Effector memory CD4-positive, alpha-beta T cell (primary cell): ENCODE measurements around the gene PML.
A peak's percentile ranks its signal among the peaks of the same experiment; 100 is the strongest.
"Not testable (repeated sequence)": the region's sequence is repeated elsewhere in the genome, so short reads cannot be mapped to it uniquely, and the experiment has no call there.

ENCODE experiments used
- DNase-seq, 3 donors: peaks; one replicate each; pipeline ENCODE4 v3.0.0-alpha.2; 2020
- H3K27ac ChIP-seq: 2 replicates; pipeline ENCODE4 v1.7.0; 2013; ENCODE audit warnings: mild to moderate bottlenecking, low read length, moderate library complexity; ENCODE audit not compliant: insufficient read depth, poor library complexity, severe bottlenecking
- H3K27me3 ChIP-seq: replicated peaks from 2 replicates; pipeline ENCODE4 v1.7.0; 2013; ENCODE audit warnings: mild to moderate bottlenecking, low read length; ENCODE audit not compliant: insufficient read depth, control insufficient read depth, poor library complexity, severe bottlenecking
- H3K36me3 ChIP-seq: 2 replicates; pipeline ENCODE4 v1.7.0; 2013; ENCODE audit warnings: mild to moderate bottlenecking, low read length, moderate library complexity; ENCODE audit not compliant: control insufficient read depth, insufficient read depth
- H3K4me1 ChIP-seq: 2 replicates; pipeline ENCODE4 v1.7.0; 2013; ENCODE audit warnings: low read length, mild to moderate bottlenecking; ENCODE audit not compliant: control insufficient read depth, insufficient read depth, poor library complexity, severe bottlenecking
- H3K4me3 ChIP-seq: 2 replicates; pipeline ENCODE4 v1.7.0; 2013; ENCODE audit warnings: low read length, low read depth, mild to moderate bottlenecking; ENCODE audit not compliant: insufficient read depth, poor library complexity, severe bottlenecking
- H3K9me3 ChIP-seq: 2 replicates; pipeline ENCODE4 v1.7.0; 2013; ENCODE audit warnings: mild to moderate bottlenecking, low read length, moderate library complexity; ENCODE audit not compliant: control insufficient read depth

Gene PML

DNA sequence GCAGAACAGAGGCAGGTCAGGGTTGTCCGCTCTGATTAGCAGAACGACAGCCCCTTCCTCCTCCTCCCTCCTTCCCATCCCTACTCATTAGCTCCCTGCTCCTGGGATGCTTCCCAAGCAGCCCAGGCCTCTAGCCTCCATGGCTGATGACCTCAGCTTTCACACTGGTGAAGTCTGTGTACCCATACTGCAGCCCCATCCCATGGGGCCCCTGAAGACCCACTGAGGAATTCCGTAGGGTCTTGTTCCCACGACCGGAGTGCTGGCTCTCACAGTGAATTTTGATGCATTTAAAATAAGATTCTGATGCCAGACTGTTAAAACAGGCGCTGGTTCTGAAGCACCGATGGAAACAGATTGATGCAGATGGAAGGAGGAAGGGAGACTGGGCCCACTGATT lies 51.8 kb downstream of the PML start:
- no peak for DNase-seq

DNA sequence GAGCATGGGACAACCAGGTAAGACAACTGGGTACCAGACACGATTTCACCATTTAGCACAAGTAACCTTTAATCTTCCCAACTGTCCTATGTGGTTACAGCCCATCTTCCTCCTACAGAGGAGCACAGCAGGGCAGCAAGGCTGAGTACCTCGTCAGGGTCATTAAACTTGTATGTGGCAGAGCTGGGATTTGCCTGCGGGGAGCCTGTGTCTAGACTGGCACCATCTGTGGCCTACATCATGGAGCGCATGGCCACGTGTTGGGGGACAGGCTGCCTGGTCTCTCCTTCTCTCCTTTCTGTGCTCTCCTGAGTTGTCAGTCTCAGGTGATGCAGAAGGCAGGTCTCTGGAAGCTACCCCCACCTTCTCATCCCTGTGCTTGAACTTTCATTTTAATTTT lies 55.6 kb downstream of the PML start:
- Histone ChIP-seq H3K36me3 (no peaks in the 10 kb centered on the region), H3K27me3 (no peaks in the 10 kb centered on the region)

More for the DNA sequence above, 51.8 kb downstream of the PML start:
- Histone ChIP-seq H3K9me3 (no peaks in the 10 kb centered on the region), H3K4me3 (no peak overlapping the region), H3K27ac (no peak overlapping the region), H3K27me3 (no peaks in the 10 kb centered on the region), H3K36me3 (peaks cover 16% of the 10 kb centered on the region), H3K4me1 (peaks cover 8% of the 10 kb centered on the region)

GRCh38 chr15:74050556-74051234 lies 56.2 kb downstream of the PML start:
- H3K27me3 ChIP-seq, result no peaks in the 10 kb centered on the region
- no peak overlapping the region for H3K27ac ChIP-seq
- no peak overlapping the region for H3K4me3 ChIP-seq
- H3K4me1 ChIP-seq, result peaks cover 8% of the 10 kb centered on the region
- no peak for DNase-seq
- H3K36me3 ChIP-seq, result no peaks in the 10 kb centered on the region
- H3K9me3 ChIP-seq, result no peaks in the 10 kb centered on the region

More for the DNA sequence above, 55.6 kb downstream of the PML start:
- H3K4me3 ChIP-seq, result no peak overlapping the region
- no peak overlapping the region for H3K27ac ChIP-seq
- DNase-seq, result no peak
- no peaks in the 10 kb centered on the region for H3K9me3 ChIP-seq
- peaks cover 8% of the 10 kb centered on the region for H3K4me1 ChIP-seq

DNA sequence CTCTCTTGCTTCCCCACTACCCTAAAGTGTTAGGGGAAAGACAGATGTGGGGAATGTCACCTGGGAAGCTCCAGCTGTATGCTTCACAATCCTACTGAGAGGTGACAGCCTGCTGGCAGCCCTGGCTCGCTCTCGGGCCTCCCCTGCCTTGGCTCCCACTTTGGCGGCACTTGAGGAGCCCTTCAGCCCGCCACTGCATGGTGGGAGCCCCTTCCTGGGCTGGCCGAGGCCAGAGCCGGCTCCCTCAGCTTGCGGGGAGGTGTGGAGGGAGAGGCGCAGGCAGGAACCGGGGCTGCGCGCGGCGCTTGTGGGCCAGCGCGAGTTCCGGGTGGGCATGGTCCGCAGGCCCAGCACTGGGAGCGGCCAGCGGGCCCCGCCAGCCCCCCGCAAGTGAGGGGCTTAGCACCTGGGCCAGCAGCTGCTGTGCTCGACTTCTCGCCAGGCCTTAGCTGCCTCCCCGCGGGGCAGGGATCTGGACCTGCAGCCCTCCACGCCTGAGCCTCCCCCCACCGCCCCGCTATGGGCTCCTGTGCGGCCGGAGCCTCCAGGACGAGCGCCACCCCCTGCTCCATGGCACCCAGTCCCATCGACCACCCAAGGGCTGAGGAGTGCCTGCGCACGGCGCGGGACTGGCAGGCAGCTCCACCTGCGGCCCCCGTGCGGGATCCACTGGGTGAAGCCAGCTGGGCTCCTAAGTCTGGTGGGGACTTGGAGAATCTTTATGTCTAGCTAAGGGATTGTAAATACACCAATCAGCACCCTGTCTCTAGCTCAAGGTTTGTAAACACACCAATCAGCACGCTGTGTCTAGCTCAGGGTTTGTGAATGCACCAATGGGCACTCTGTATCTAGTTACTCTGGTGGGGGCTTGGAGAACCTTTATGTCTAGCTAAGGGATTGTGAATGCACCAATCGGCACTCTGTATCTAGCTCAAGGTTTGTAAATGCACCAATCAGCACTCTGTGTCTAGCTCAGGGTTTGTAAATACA lies 58.0 kb downstream of the PML start:
- H3K27me3 ChIP-seq, H3K36me3 ChIP-seq, H3K9me3 ChIP-seq, H3K27ac ChIP-seq, DNase-seq, H3K4me3 ChIP-seq, H3K4me1 ChIP-seq: not testable (repeated sequence)

- Histone ChIP-seq H3K4me3 (no peak overlapping the region), H3K4me1 (no peaks in the 10 kb centered on the region), H3K27ac (no peak overlapping the region), H3K27me3 (no peaks in the 10 kb centered on the region), H3K36me3 (no peaks in the 10 kb centered on the region), H3K9me3 (no peaks in the 10 kb centered on the region)
- no peak for DNase-seq
These were observed 59.0 kb downstream of the PML start for GRCh38 chr15:74053517-74053916.

DNA sequence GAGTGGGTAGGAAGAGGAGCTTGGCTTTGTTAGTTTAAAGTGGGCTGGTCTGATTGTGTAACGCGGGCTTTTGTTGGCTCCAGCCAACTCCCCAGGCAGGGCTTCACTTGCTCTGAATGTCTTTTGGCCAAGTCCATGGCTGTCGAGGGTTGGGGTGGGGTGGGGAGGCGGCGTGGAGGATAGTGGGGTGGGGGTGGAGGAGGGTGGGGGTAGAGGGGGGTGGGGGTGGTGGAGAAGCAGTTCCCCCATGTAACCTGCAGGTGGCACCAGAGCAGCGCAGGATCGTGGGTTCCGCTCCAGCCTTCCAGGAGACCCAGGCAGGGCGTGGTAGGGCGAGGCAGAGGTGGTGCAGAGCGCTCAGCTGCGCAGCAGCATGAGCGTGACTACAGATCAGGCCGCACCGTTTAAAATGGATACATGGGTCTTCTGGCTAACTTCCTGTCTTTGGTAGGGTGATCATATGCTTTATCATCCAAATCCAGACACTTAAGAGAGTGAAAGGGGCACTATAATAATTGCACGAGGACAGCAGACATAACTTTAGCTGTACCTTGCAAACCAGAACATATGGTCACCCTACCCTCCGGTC lies 59.5 kb downstream of the PML start:
- no peaks in the 10 kb centered on the region for H3K36me3 ChIP-seq
- no peaks in the 10 kb centered on the region for H3K27me3 ChIP-seq
- no peaks in the 10 kb centered on the region for H3K9me3 ChIP-seq
- no peak overlapping the region for H3K4me3 ChIP-seq
- H3K27ac ChIP-seq, result no peak overlapping the region
- H3K4me1 ChIP-seq, result no peaks in the 10 kb centered on the region
- peak; percentile 37 to 49 (median 39) for DNase-seq

DNA sequence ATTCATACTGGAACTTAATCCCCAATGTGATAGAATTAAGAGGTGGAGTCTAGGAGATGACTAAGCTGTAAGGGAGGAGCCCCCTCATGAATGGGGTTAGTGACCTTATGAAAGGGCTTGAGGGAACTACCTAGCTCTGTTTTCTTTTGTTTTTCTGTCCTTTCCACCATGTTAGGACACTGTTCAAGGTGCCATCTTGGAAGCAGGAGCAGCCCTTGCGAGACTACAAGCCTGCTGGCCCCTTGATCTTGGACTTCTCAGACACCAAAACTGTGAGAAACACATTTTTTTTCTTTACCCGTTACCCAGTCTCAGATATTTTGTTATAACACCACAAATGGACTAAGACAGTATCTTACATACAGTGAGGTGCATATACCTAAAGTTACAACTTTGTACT lies 61.3 kb downstream of the PML start:
- no peaks in the 10 kb centered on the region for H3K4me1 ChIP-seq
- no peak for DNase-seq
- no peaks in the 10 kb centered on the region for H3K36me3 ChIP-seq
- no peak overlapping the region for H3K27ac ChIP-seq
- no peaks in the 10 kb centered on the region for H3K9me3 ChIP-seq
- no peak overlapping the region for H3K4me3 ChIP-seq
- H3K27me3 ChIP-seq, result no peaks in the 10 kb centered on the region

DNA sequence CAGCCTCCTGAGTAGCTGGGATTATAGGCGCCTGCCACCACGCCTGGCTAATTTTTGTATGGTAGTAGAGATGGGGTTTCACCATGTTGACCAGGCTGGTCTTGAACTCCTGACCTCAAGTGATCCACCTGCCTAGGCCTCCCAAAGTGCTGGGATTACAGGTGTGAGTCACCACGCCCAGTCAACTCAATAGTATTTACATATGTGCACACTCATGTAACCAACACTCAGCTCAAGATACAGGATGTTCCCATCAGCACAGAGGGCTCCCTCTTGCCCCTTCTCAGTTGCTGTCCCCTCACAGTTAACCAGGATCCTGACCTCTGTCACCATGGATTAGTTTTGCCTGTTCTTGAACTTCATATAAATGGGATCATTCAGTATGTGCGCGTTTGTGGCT lies 61.8 kb downstream of the PML start:
- H3K9me3 ChIP-seq, H3K36me3 ChIP-seq, H3K4me3 ChIP-seq, H3K27ac ChIP-seq, H3K27me3 ChIP-seq, DNase-seq, H3K4me1 ChIP-seq: not testable (repeated sequence)

- not testable (repeated sequence) for H3K27me3 ChIP-seq, DNase-seq, H3K4me3 ChIP-seq, H3K4me1 ChIP-seq, H3K36me3 ChIP-seq, H3K27ac ChIP-seq, H3K9me3 ChIP-seq
These were observed 64.7 kb downstream of the PML start for GRCh38 chr15:74059050-74059833.
